ENCODE measurements around the gene SPTLC3.
A peak's percentile ranks its signal among the peaks of the same experiment; 100 is the strongest.

SPTLC3 gene

DNA sequence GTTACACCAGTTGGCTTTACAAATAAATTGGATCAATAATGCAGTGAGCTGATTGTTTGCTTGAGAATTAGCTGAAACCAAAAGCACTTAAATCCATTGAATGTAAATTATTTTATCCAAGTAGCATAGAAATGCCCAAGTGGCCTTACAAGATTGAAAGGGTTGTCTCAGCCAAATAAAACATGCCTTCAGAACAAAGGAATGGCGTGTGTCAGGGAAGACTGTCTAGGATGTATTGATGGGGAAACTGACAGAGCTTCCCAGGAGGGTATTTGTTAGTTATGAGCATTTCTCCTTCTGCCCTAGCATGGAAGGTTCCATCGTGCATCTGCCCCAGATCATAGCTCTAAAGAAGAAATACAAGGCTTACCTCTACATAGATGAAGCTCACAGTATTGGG lies 108.4 kb downstream of the SPTLC3 start:
- in situ Hi-C loops (cut with HindIII; ENCODE audit: low pct_ligation_motif_present, low pct_unique_long_range_greater_than_20kb, low sequenced_read_pairs), result no loop called here
- no peak for DNase-seq

DNA sequence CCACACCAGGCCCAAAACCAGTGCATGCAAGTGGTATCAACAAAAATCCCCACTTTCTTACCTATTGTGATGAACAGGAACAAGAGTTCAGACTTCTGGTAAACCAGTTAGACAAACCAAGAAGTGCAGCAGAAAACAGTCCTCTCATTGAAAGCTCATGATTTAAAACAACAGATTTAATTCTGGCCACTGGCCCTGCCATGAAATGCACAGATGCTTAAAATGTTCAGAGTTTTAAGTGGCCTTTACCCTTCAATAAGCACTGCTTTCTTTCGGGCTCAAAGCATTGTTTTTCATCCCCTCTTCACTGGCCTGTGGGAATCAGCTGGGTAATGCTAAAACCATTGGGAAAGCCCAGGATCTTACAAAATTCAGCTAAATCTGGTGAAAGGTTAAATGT lies 109.9 kb downstream of the SPTLC3 start:
- no peak for DNase-seq
- in situ Hi-C loops (cut with HindIII; ENCODE audit: low pct_ligation_motif_present, low pct_unique_long_range_greater_than_20kb, low sequenced_read_pairs), result no loop called here

DNA sequence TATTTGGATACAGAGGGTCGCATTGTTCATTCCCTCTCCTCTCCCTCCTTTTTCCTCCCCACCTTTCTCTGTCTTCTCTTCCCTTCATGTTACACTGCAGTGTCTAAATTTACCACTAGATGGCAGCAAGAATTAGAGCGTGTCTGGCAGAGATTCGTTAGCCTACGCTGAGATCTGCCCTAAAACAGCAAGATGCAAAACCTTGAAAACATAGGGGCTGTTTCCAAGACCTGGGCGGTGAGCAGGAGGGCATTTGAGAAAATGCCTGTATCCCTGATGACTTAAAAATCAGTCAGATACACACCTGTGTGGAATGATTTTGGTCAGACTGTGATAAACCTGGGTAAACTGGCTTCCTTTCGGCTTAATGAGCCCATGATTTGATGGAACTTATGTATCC lies 110.8 kb downstream of the SPTLC3 start:
- in situ Hi-C loops (cut with HindIII; ENCODE audit: low pct_ligation_motif_present, low pct_unique_long_range_greater_than_20kb, low sequenced_read_pairs), result no loop called here
- DNase-seq, result peak; percentile 59

DNA sequence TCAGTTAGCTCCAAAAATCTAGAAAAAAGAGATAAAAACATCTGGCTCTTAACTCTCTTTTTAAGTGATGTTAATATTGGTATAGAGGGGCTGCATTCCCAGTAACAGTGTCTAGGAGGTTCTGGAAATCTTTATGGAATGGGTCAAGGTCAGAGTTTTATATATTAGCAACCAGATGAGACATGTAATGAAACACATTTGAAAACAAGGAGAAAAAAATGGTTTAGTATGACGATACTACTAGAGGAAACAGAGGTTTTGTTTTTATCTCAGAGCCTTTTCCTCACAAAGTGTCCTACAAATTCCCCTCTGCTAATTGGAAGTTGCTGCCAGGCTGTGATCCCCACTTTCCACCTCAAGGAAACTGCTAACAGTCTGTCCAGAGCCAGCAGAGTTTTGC lies 111.7 kb downstream of the SPTLC3 start:
- in situ Hi-C loops (cut with HindIII; ENCODE audit: low pct_ligation_motif_present, low pct_unique_long_range_greater_than_20kb, low sequenced_read_pairs), result no loop called here
- DNase-seq, result no peak

DNA sequence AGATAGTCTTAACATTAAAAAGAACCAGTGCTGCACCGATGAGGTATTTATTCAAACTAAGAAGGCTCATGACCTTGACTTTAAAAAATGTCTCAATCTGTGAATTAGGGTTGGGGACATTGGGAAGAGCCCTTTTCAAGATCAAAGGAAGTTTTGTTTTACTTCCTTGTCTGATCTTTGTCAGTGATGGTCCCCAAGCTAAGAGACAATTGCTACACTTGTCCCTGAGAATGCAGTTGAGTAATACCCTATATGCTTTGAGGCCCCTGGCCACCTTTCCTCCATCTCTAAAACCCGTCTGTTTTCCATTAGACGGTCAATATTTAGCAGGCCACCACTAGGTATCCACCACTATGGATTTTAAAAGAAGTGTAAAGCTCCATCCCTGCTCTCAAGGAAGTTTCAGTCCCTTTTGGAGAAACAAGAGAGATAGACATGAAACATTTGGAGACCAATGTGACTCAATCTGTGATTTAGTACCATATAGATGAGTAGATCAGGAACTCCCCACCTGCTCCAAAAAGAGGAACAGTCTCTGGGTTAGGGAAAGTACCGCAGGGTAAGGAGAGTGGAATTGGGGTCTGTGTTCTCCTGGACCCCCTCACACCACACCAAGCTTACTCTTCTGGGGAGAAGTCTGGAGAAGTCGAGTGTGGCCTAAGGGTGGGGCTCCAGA lies 113.2 kb downstream of the SPTLC3 start:
- in situ Hi-C loops (cut with HindIII; ENCODE audit: low pct_ligation_motif_present, low pct_unique_long_range_greater_than_20kb, low sequenced_read_pairs), result no loop called here
- no peak for DNase-seq

DNA sequence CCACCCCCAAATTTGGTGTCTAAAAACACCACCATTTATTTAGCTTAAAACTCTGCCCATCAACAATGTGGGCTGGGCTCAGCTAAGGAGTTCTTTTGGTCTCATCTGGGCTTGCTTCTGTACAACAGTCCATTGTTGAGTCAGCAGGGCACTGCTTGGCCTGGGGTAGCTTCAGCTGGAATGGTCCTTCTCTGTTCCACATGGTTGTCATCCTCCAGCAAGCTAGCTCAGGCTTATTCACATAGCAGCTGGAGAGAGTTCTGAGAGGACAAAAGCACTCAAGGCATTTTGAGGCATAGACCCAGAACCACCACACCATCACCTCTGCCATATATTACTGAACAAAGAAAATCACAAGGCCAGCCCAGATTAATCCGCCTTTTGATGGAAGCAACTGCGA lies 116.7 kb downstream of the SPTLC3 start:
- no peak for DNase-seq

DNA sequence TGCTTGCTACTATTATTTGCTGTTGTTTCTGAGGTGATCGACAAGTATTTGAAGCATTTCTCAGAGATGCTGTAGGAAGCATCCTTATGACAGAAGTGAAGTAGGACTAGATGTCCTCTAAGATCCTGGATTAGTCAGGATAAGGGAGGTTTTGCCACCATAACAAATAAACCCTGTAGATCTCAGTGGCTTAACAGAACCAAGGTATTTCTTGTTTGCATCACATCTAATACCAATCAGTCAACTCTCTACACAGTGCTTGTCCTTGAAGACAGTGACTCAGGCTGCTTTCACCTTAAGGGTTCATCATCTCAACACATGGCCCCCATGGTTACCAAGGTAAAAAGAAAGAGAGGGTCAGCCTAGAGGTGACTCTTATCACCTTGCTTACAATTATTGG lies 119.4 kb downstream of the SPTLC3 start:
- no peak for DNase-seq
- in situ Hi-C loops (cut with HindIII; ENCODE audit: low pct_ligation_motif_present, low pct_unique_long_range_greater_than_20kb, low sequenced_read_pairs), result no loop called here

More for the DNA sequence above, 116.7 kb downstream of the SPTLC3 start:
- in situ Hi-C loops (cut with HindIII; ENCODE audit: low pct_ligation_motif_present, low pct_unique_long_range_greater_than_20kb, low sequenced_read_pairs), result no loop called here

DNA sequence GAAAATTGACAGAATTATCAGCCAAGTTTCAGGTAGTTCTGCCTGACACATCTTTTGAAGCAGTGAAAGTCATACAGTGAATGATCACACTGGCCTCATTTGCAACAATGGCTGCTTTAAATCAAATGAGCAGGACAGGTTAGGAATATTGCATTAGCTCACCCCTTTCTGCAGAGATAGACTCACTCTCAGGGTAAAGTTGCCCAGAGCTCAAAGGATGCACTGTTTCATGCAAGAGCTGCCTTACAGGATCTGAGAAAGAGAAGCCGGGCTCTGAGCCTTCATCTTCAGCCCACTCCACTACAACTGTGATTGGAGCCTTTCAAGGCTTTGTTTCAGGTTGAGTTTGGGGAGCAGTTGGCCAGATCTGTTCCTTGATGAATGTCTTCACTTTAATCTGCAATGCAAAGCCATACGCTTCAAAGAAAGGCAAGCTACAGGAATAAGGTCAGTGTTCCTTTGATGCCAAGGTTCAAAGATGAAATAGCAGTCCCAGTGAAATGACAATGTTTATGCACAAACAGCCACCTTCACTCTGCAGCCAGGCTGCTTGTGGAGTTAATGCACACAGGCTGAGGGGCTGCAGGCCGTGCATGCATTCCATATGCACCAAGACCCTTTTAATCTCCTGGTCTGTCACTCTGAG lies 121.4 kb downstream of the SPTLC3 start:
- DNase-seq, result no peak
- in situ Hi-C loops (cut with HindIII; ENCODE audit: low pct_ligation_motif_present, low pct_unique_long_range_greater_than_20kb, low sequenced_read_pairs), result no loop called here

DNA sequence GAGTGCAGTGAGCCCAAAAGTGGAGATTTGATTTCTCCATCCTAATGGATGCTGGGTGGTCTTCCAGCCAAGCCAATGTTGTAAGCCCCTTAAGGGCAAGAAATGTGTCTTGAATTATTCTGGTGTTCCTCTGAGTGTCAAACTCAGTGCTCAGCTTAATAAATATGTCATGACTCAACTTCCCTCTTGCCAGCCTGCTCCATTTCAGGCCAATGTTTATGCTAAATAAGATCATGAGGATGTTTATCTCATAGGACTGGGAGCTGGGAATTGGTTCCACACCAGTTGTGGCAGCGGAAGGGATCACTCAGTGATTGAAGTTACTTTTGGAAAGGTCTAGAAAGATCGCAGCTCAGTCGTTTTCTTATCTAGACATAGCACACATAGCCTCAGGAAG lies 121.9 kb downstream of the SPTLC3 start:
- in situ Hi-C loops (cut with HindIII; ENCODE audit: low pct_ligation_motif_present, low pct_unique_long_range_greater_than_20kb, low sequenced_read_pairs), result no loop called here
- DNase-seq, result no peak

DNA sequence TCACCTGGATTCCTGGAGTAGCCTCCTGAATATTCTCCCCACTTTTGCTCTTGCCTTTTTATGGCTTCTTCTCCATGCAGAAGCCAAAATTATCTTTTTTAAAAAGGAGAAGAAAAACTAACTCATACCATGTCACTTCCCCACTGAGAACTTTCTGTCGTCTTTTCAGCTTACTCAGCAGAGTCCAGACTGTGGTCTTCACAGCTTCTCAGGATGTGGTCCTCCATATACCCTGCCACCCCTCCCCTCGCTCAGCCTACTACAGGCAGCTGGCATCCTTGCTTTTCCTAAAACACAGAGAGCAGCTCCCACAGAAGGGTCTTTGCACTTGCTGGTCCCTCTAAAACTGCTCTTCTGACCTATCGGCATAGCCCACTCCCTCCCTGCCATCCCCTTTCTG lies 122.9 kb downstream of the SPTLC3 start:
- DNase-seq, result no peak
- in situ Hi-C loops (cut with HindIII; ENCODE audit: low pct_ligation_motif_present, low pct_unique_long_range_greater_than_20kb, low sequenced_read_pairs), result no loop called here

DNA sequence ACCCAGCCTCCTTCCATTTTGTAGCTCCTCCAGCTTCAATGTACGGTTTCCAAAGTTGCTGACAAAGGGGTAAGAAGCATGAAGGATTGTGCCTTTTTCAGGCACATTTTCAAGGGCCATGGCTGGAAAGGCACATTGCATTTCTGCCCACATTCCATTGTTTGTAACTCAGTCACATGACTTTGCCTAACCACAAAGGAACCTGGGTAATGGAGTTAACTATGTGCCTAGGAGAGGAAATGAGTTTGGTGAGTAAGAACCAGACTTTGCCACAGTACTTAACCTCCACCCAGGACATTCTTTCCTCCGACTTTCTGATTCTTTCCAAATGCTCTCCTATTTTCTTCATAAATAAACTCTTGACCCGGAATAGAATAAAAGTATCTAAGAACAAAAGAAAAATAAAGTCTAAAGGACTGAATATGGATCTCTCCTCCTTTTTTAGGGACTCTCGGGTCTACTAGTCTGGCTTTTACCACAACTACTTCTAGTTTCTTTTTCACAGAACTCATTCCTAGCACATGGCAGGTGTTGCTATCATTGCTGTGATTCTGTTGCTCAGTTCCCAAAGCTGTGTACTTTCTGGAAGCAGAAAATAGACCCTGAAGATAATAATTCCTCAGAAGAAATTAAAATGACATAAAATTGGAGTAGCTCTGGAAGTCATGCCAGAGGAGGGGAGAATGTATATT lies 130.8 kb downstream of the SPTLC3 start:
- no peak for DNase-seq
- in situ Hi-C loops (cut with HindIII; ENCODE audit: low pct_ligation_motif_present, low pct_unique_long_range_greater_than_20kb, low sequenced_read_pairs), result no loop called here

DNA sequence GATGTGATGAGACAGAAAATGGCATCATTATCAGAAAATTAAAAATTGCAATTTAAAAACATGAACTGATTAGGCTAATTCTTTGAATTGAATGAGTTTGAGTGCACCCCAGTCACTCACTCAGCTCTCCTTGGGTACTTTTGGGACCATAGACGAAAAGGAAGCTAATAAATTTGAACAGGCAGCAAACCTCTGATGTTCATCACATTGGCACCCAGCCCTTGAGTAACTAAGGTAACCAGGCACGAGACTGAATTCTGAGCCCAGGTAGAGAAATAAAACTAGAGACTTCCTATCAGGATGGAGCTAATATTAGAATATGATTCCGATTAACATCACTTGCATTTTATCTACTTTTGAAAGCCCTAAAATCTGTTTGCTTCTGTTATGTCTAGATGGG lies 131.4 kb downstream of the SPTLC3 start:
- no peak for DNase-seq
- in situ Hi-C loops (cut with HindIII; ENCODE audit: low pct_ligation_motif_present, low pct_unique_long_range_greater_than_20kb, low sequenced_read_pairs), result no loop called here

DNA sequence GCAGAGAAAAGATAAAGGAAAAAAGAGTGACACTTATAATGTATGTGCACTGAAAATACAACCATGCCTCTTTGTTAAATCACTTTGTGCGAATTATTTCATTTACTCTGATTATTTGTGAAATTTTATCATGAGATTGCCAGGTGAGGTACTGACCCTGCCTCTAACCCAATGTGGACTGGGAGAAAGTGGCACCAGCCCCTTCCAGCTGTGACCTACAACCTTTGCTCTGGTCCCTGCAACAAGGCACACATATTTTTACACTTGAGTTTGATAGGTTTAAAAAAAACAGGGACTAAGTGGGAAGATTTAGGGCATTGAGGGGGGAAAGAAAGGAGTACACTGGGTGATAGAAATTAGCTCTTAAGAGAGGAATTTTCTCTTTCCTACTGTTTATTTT lies 132.0 kb downstream of the SPTLC3 start:
- in situ Hi-C loops (cut with HindIII; ENCODE audit: low pct_ligation_motif_present, low pct_unique_long_range_greater_than_20kb, low sequenced_read_pairs), result no loop called here
- no peak for DNase-seq

DNA sequence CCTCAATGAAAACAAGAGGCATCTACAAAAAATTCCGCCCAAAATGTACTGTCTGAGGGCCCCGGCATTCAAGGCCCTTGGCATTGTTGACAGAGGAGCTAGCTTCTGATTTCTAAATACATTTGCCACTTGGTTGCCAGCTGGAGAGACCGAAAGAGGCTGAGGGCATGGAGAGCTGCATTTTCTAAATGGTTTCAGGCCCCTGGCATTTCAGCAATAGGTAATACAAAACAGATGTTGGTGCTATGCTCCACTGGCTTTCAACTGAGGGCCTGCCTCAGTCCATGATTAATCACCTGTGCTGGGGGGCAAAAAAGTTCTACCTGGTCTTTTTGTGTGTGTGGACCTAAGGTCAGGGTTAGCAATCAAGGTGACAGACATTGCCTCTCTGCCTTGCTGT lies 132.8 kb downstream of the SPTLC3 start:
- DNase-seq, result peak; percentile 4
- in situ Hi-C loops (cut with HindIII; ENCODE audit: low pct_ligation_motif_present, low pct_unique_long_range_greater_than_20kb, low sequenced_read_pairs), result no loop called here

DNA sequence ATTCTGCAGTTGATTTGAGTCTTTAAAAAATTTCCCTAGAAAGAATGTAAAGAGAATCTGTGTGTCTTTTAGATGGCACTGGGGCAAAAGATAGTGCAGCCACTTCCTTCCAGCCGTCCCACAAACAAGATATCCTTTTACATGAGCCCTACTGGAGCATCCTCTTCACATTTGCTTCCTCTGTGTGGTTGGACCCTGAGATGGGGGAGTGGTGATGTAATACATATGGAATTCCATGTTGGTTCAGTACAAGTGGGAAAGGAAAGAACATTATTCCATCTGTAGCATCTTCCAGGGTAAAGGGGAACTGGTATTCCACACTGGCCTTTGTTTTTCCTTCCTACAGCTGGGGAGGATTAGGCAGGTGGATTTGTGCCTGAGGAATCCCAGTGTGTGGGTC lies 133.4 kb downstream of the SPTLC3 start:
- DNase-seq, result peak; percentile 13
- in situ Hi-C loops (cut with HindIII; ENCODE audit: low pct_ligation_motif_present, low pct_unique_long_range_greater_than_20kb, low sequenced_read_pairs), result no loop called here

DNA sequence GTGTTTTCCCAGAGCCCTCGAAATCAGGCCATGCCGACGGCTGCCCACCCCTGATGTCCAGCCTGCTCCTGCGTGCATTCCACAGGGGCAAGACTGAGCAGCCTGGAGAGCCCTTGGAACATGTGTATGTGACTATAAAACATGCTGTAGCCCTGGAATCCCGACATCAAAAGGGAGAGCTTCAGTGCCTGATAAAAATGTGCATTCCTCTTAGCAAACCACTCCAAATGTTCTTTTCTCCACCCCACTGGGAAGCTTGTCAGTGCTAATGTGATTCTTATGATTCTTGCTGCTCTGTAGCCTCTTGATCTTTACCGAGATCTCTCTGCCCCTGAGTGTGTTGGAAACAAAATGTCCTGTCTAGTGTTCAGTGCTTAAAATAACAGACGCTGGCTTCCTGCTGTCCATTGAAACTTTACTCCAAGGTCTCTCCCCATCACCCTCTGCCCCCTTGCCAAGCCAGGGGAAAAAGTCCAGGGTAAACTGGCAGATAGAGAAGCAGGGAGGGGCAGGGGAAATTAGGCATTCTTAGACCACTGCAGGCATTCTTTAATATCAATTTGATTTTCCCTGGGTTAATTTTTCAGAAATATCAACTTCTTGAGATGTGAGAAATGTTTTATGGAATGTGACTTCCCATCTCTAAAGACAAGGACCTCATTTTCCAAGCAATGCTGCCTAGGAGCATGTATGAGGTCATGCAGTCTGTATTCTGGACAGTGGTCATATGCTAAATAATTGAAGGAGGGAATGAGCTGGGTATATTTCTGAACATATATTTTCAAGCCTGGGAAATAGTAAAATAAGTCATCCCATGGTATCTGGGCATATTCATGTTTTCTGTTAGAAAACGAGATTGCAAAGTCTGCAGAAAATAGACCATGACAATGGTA lies 138.5 kb downstream of the SPTLC3 start:
- DNase-seq, result no peak
- in situ Hi-C loops (cut with HindIII; ENCODE audit: low pct_ligation_motif_present, low pct_unique_long_range_greater_than_20kb, low sequenced_read_pairs), result no loop called here

DNA sequence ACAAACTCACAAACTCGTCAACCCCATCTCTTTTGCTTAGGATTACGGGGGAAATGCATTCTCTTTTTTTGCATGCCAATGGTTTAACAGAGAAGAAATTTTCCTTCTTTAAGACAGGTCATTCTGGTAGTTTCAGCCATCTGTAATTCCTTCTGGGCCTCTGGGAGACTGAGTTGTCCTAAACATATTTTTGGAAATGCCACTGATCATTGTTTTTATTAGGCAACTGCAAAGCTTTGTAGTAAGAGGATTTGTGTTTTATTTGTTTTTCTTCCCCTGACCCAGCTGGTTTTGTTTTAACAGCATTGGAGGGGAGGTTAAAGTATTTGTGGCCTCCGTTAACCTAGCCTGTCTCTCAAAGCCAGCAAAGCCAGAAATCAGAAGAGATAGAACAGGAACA lies 139.2 kb downstream of the SPTLC3 start:
- in situ Hi-C loops (cut with HindIII; ENCODE audit: low pct_ligation_motif_present, low pct_unique_long_range_greater_than_20kb, low sequenced_read_pairs), result no loop called here

DNA sequence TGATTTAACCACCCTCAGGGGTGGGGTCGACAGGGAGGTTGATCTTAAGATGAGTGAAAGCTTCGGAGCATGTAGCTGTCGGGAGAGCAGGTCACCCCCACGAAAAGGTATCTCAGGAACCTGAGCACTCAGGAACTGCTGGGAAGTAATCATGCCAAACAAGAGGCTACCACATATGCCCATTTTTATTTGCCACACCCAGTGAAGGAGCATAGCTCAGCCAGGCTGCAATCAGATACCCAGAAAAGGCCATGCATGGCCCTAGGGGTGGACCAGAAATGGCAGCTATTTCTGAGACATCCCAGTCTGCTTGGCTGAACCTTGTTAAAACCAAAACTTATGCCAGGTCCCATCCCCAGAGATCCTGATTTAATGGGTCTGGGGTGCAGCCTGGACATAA lies 139.6 kb downstream of the SPTLC3 start:
- in situ Hi-C loops (cut with HindIII; ENCODE audit: low pct_ligation_motif_present, low pct_unique_long_range_greater_than_20kb, low sequenced_read_pairs), result no loop called here
- no peak for DNase-seq

More for the DNA sequence above, 139.2 kb downstream of the SPTLC3 start:
- no peak for DNase-seq

DNA sequence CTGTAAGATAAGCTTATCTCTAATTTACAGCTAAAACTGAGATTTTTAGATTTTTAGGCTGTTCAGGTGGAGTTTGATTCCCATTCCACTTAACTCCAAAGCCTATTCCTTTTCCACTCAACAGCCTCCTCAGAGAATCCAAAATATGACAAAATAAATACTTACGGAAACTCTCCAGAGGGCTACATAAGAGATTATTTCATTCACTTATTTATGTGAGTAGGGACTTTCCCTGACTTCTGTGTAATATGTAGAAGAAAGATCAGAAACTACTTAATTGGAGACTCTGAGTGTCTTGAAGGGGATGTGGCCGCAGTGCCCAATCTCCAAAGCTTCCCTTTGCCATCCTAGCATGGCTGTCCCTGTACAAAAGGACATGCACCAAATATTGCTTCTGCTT lies 140.2 kb downstream of the SPTLC3 start:
- no peak for DNase-seq
- in situ Hi-C loops (cut with HindIII; ENCODE audit: low pct_ligation_motif_present, low pct_unique_long_range_greater_than_20kb, low sequenced_read_pairs), result no loop called here
